Motor neuron (in vitro differentiated cells): Measurements from ENCODE around the gene NT5E. TPM values are rescaled to one million over a fixed set of nuclear protein-coding genes. Genes with fewer than 3 reads are reported as not detected.

Source experiments
- ATAC-seq, 8 experiments: fragments of 200-7000 bp; cut with Tn5 transposase; replicated peaks in 6 of 8; 2 replicates each; pipeline ENCODE4 v1.8.0; 2021; ENCODE audit warnings: mild to moderate bottlenecking in 8 of 8, moderate library complexity in 8 of 8
- H3K27ac ChIP-seq, 2 donors: fragments of 250-450 bp; sonication (Bioruptor Pico); 2 replicates each; pipeline ENCODE4 v1.9.0; 2021; ENCODE audit warnings: antibody characterized with exemption in 2 of 2, mild to moderate bottlenecking in 2 of 2, moderate library complexity in 1 of 2
- H3K4me1 ChIP-seq, 2 donors: fragments of 250-450 bp; sonication (Bioruptor Pico); replicated peaks in 1 of 2; 2 replicates each; pipeline ENCODE4 v1.6.1; 2021; ENCODE audit warnings: antibody characterized with exemption in 2 of 2, mild to moderate bottlenecking in 2 of 2, moderate library complexity in 1 of 2
- H3K4me3 ChIP-seq, 5 donors: fragments of 250-450 bp; sonication (Bioruptor Pico); 2 replicates each; pipeline ENCODE4 v1.9.0; 2021; ENCODE audit warnings: antibody characterized with exemption in 5 of 5, mild to moderate bottlenecking in 5 of 5, moderate library complexity in 4 of 5
- WGBS, 10 experiments: fragments of 450-650 bp; shearing (Covaris generic); methylation state at CpG; one replicate each; pipeline ENCODE4 v1.0.0; 2022; 5-methylcytosine and 5-hydroxymethylcytosine counted together
- in situ Hi-C, 9 experiments: fragments of 400-800 bp; cut with MboI; loops; one replicate each; pipeline ENCODE4 v1.15.0; 2021; ENCODE audit warnings: low sequenced_read_pairs in 9 of 9, low pct_unique_long_range_greater_than_20kb in 2 of 9; ENCODE audit not compliant: unreplicated experiment in 9 of 9
- total RNA-seq, 8 experiments: library from RNA; unstranded; fragments of 300-600 nt; gene quantifications; 2 replicates each; pipeline versions ENCODE4 v1.2.3 to v1.2.4, GENCODE V29; 2022

The NT5E gene
- total RNA-seq, 8 experiments from 2014 or later, result 0.42 to 64.2 (median 1.0) TPM

- Histone ChIP-seq H3K27ac (no peak overlapping the region), H3K4me3 (no peak overlapping the region), H3K4me1 (peaks cover 0 to 2% of the 10 kb centered on the region in 2 donors)
- ATAC-seq, result no peak
- WGBS, 10 experiments, result 33 to 83% (median 46%) methylated on average over 1 to 2 of the region's 2 CpGs; no CpG with 5 or more reads in 2 of the 10 experiments
- in situ Hi-C loops, result no loop called here
Measured at GRCh38 chr6:85458184-85458583, 8.3 kb downstream of the NT5E start.

DNA sequence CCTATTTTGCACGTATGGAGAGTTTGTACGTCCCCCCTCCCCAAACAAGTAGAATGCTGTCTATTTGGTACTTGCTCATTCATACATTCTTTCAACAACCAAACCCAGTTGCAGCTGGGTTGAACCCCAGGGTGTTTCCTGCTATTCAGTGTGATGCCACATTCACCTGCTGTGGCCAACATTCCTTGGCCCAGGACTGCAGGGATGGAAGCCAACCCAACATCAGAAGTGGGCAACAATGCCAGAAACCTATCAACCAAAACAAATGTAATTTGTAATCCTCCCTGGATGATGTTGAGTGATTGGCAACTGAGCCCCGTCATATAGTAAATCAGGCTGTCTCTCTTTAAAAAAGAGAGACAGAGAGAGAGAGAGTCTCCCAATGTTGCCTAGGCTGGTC, 8.9 kb downstream of the NT5E start:
- ATAC-seq, result peak in 1 of 8 experiments; percentile 24
- 14 to 100% (median 80%) methylated on average over 1 to 3 of the region's 3 CpGs; no CpG with 5 or more reads in 3 of the 10 experiments for WGBS, 10 experiments
- in situ Hi-C loops, result no loop called here
- H3K4me1 ChIP-seq, result peaks cover 0 to 2% of the 10 kb centered on the region in 2 donors
- H3K4me3 ChIP-seq, result no peak overlapping the region
- no peak overlapping the region for H3K27ac ChIP-seq

GRCh38 chr6:85459224-85459901, 9.5 kb downstream of the NT5E start:
- Histone ChIP-seq H3K27ac (no peak overlapping the region), H3K4me3 (no peak overlapping the region), H3K4me1 (peaks cover 0 to 2% of the 10 kb centered on the region in 2 donors)
- in situ Hi-C loops, result no loop called here
- ATAC-seq, result peak in 5 of 8 experiments; percentile 25 to 59 (median 31)
- WGBS, 10 experiments, result 11 to 84% (median 58%) methylated on average over 1 to 4 of the region's 4 CpGs

DNA sequence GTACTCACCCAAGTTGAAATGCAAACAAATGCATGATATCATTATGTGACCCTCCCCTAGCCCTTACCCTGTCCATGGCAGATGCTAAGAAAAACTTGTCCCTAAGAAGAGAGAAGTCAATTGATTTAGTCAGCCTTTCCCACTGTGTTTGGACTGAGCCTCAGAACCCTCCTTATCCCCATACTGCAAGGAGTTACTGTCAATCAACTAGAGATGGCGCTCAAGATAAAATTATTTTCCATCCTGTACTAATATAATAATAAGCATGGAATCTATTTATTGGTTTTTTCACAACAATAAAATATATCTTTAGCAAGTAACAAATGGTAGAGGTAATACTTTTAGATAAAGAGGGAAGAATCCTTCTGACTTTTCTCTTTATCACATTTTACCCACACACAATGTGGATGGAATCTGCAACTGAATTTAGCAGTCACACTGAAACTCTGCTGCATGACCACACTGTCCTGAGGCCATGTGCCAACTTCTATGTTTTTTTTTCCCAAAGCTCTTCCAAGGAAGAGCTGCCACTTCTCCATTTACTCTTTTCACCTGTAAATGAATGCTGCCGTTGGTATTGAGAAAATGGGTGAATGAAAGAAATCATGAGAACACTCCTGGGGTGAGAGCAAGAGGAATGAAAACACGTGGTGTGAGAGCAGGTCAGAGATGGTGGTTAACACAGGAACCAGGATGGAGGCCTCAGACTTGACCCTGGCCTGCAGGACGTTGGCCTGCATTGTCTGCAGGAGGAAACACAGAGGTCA, 10.5 kb downstream of the NT5E start:
- Histone ChIP-seq H3K4me3 (no peak overlapping the region), H3K27ac (no peak overlapping the region), H3K4me1 (peaks cover 0 to 2% of the 10 kb centered on the region in 2 donors)
- WGBS, 10 experiments, result 31 to 100% (median 48%) methylated on average over 1 to 4 of the region's 4 CpGs; no CpG with 5 or more reads in 1 of the 10 experiments
- in situ Hi-C loops, result no loop called here
- peak in 2 of 8 experiments; percentile 3 to 8 for ATAC-seq

GRCh38 chr6:85460921-85461797, 11.3 kb downstream of the NT5E start:
- Histone ChIP-seq H3K4me3 (no peak overlapping the region), H3K27ac (no peak overlapping the region), H3K4me1 (peaks cover 0 to 2% of the 10 kb centered on the region in 2 donors)
- 50 to 100% (median 72%) methylated on average over 1 to 3 of the region's 4 CpGs; no CpG with 5 or more reads in 4 of the 10 experiments for WGBS, 10 experiments
- in situ Hi-C loops, result no loop called here
- ATAC-seq, result no peak

DNA sequence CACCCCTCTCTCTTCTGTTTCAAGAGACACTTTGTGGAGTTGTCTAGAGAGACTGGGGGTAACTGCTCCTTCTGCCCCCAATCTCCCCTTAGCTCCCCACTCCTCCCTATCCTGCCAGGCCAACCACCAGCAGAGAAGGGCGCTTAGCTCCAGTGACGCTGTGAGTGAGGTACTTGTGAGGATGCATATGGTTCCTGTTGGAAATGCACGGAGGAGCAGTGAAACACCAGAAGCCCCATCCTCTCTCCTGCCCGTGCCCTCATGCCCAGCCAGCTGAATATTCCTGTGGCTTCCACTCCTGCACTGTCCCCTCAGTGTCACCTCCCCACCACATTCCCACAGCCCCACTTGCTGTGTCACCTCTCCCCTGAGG, 11.9 kb downstream of the NT5E start:
- Histone ChIP-seq H3K27ac (no peak overlapping the region), H3K4me1 (peaks cover 0 to 2% of the 10 kb centered on the region in 2 donors), H3K4me3 (no peak overlapping the region)
- in situ Hi-C loops, result no loop called here
- WGBS, 10 experiments, result 62 to 100% (median 98%) methylated on average over 1 to 3 of the region's 4 CpGs; no CpG with 5 or more reads in 6 of the 10 experiments
- ATAC-seq, result no peak

GRCh38 chr6:85462673-85463072, 12.8 kb downstream of the NT5E start:
- 37 to 86% (median 48%) methylated on average over 1 to 2 of the region's 2 CpGs; no CpG with 5 or more reads in 2 of the 10 experiments for WGBS, 10 experiments
- in situ Hi-C loops, result no loop called here
- no peak for ATAC-seq
- H3K27ac ChIP-seq, result no peak overlapping the region
- no peak overlapping the region for H3K4me3 ChIP-seq
- H3K4me1 ChIP-seq, result peaks cover 0 to 2% of the 10 kb centered on the region in 2 donors

DNA sequence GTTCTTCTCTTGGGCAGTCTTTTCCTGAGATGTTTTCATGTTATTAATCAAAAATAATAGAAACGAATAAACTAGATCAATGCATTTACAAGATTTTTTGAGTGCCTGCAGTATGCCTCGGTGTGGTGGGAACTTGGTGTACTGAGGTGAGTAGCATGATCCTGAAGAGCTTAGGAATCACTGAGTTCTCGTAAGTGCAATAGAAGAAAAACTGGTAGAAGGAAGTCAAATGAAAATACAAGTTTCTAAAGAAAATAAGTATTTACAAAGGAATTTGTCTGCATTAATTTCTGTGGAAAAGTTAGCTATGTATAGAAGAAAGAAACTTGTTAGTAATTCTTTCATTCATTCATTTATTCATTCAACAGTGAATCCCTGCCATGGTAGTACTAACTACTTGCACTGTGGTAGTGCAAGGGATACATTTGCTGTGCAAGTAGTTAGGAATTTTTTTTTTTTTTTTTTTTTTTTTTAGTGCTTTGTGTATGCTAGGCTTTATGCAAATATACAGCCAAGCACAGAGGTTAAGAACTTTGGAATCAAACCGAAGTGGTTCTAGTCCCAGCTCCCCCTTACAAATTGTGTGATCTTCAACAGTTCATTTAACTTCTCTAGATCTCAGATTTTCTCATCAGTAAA, 13.9 kb downstream of the NT5E start:
- Histone ChIP-seq H3K4me1 (peaks cover 0 to 2% of the 10 kb centered on the region in 2 donors), H3K4me3 (no peak overlapping the region), H3K27ac (no peak overlapping the region)
- in situ Hi-C loops, result no loop called here
- WGBS, 10 experiments, result 42 to 100% (median 60%) methylated on average over 1 to 4 of the region's 4 CpGs
- ATAC-seq, result no peak

DNA sequence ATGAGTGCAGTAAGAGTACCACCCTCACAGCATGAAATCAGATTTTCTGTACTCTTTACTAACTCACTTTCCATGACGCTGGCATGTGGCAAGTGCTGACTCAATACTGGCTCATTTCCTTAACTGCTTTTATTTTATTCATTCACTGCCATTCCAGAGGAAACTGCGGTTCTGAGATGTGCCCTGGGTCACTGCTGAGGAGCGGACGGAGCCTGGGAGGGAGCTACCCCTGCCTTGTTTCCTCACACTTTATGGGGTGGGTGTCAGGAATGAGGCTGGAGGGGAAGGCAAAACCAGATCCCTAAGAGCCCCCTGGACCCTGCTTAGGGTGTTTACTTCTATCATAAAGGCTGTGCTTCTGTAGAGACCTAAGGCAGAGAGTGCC, 14.4 kb downstream of the NT5E start:
- Histone ChIP-seq H3K4me1 (no peaks in the 10 kb centered on the region), H3K4me3 (no peak overlapping the region), H3K27ac (no peak overlapping the region)
- in situ Hi-C loops, result no loop called here
- 0 to 92% (median 53%) methylated on average over 1 to 3 of the region's 4 CpGs; no CpG with 5 or more reads in 3 of the 10 experiments for WGBS, 10 experiments
- ATAC-seq, result peak in 4 of 8 experiments; percentile 57 to 78 (median 72)

GRCh38 chr6:85464722-85465150, 14.9 kb downstream of the NT5E start:
- no peak overlapping the region for H3K4me3 ChIP-seq
- peak in 2 of 8 experiments; percentile 11 to 12 for ATAC-seq
- in situ Hi-C loops, result no loop called here
- H3K27ac ChIP-seq, result no peak overlapping the region
- no peaks in the 10 kb centered on the region for H3K4me1 ChIP-seq
- WGBS, 10 experiments, result 3 to 80% (median 64%) methylated on average over 1 to 4 of the region's 4 CpGs; no CpG with 5 or more reads in 4 of the 10 experiments

DNA sequence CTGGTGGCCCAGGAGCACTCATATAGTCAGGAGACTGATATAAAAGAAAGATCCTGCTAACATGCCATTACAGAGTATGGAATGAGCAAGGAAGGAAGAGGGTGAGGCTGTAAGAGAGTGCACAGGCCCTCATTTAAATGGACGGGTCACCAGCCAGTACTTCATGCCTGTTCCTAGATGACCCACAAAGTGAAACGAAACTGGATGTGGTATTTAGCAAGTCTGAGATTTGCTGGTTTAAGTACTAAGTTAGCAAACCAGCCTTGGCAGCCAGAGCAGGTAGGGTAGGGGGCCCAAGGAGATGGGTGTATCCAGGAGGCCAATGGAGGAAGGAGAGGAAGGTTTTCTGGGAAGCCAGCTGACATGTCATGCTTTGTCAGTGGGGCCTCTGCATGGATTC, 15.9 kb downstream of the NT5E start:
- in situ Hi-C loops, result no loop called here
- ATAC-seq, result peak in 2 of 8 experiments; percentile 6 to 7
- Histone ChIP-seq H3K4me1 (no peaks in the 10 kb centered on the region), H3K27ac (no peak overlapping the region), H3K4me3 (no peak overlapping the region)
- 33 to 94% (median 45%) methylated on average over 1 to 2 of the region's 2 CpGs; no CpG with 5 or more reads in 2 of the 10 experiments for WGBS, 10 experiments

GRCh38 chr6:85468326-85468725, 18.4 kb downstream of the NT5E start:
- H3K27ac ChIP-seq, result no peak overlapping the region
- peak in 1 of 8 experiments; percentile 24 for ATAC-seq
- no peak overlapping the region for H3K4me3 ChIP-seq
- H3K4me1 ChIP-seq, result no peaks in the 10 kb centered on the region
- in situ Hi-C loops, result no loop called here
